HG02970 (cell line): ENCODE measurements around the gene RHCE.
"Not testable (repeated sequence)": the region's sequence is repeated elsewhere in the genome, so short reads cannot be mapped to it uniquely, and the experiment has no call there.

Source experiments
- ATAC-seq: cut with Tn5 transposase; IDR thresholded peaks from one replicate; pipeline ENCODE4 v1.9.1; 2021; ENCODE audit warnings: mild to moderate bottlenecking, moderate library complexity, moderate number of reproducible peaks; ENCODE audit not compliant: unreplicated experiment, low FRiP score

RHCE gene

DNA sequence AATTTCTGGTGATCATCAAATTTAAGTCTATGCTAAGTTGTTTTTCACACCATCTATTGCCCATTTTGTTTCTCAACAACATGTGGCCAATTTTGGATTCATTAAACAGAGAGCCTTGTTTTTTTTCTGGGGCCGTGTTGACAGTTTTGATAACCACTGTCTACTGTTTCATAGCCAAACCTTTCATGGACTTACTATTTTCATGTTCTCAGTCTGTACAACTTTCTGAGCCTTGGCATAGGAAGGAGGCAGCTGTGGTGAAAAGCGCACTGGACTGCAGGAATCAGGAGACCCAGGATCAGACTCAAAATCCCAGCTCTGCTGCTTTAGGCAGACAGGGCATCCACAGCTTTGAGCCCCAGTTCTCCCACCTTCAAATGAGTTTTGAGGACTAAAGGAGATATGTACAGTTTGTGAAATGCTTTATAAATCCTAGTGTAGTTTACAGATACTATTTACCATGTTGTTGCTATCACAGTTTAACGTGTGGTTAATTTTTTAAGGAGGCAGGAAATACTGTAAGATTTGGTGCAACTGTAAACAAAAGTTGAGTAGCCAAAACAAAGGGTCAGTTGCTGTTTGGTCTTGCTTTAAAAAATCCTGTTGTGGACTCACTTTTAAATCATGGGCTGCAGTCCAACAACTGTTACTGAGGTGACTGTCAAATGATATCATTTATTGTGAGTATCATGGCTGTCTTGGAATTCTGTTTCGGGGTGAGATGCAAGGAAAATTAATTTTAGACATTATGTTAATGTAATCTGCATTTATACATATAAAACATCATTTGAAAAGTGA is 13.0 kb upstream of the RHCE start:
- no peak for ATAC-seq

DNA sequence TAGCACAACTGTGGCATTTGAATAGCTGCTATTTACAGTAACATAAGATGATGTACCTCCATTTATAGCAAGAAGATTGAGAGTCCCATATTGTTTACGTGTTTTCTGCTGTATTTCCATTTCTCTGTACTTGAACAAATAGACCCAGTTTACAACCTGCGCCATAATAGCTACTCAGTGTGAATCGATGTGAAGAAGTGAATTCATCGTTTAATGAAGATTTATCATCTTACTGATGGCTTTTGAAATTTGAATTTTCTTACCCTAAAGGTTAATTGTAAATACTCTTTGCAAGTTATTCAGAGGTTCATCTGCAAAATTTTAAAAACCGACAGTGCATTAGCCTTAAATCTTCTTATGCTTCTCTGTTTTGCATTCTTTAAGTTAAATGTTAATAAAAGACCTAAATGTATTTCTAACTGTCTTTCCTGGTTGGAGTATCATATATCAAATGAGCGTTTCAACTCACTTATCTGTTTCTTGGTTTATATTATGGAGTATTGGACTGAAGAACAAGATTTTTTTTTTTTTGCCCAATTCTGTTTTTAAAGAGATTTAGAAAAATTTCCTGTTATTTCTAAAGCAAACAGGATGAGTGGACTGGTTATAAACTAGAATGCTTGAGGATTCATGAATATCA is 12.2 kb upstream of the RHCE start:
- no peak for ATAC-seq

DNA sequence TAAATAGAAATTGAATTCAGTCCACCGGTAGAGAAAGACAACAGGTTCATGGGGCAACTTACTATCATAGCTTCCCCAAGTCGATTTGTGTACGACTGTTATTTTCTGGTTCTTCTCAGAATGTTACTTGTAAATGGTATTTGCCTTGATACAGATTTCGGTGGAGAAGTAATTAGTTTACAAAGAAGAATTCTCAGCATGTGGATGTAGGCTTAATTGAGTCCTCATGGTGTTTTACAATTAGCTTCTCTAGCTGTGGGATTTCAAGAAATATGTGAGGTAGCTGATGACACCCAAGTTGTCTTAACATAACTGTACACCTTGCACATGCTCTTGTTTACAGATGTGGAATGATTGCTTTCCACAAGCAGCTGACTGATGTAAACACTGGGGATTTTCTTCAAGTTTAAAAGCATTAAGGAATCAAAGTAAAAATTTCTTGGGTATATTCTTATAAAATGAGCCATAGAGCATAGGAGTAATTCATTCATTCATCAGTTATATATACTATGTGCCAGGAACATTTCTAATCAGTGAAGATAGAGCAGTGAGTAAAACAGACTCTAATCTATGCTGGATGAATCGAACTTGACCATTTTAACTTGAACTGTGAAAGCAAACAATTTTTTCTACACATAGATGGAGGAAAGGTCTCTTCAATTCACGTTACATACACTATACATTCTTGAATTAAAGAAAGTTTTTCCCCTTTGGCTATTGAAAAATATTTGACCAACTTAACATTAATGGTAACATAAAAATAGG is 11.5 kb upstream of the RHCE start:
- no peak for ATAC-seq

DNA sequence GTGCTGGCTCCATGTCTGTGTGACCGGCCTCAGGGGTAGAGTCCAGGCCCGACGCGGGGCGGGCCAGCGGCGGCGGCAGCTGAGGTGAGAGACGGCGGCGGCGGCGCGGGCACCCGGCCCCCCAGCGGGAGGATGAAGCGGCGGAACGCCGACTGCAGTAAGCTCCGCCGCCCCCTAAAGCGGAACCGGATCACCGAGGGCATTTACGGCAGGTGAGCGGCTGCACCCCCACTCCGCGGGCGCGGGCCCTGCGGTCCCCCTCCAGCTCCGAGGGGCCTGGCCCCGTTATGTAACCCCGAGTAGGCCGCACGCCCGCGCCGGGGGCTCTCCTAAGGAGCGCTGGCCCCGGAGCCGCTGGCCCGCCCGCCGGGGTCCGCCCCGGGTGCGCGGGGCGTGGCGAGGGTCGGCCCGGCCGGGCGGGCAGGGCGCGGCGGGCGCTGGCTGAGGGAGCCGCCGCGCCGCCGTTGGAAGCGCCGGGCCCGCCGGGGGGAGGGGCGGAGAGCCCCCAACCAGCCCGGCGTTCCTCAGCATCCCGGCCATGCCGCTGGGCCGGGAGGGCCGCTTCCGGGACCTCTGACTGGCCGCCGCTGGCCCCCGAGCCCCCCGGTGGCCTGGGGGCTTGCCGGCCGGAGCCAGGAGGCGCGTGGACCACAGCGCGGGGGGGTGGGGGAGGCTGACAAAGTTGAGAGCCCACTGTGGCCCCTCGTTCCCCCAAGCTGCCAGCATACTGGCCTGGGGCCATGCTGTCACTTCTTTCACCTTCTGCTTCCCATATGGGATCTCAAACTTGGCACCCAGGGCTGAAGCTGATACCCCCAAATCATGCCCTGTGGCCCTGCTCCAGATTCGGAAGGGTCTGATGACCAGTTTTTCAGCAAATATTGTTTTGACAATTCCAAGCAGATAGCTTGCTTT is 10.6 kb upstream of the RHCE start:
- ATAC-seq: peak; percentile 22

DNA sequence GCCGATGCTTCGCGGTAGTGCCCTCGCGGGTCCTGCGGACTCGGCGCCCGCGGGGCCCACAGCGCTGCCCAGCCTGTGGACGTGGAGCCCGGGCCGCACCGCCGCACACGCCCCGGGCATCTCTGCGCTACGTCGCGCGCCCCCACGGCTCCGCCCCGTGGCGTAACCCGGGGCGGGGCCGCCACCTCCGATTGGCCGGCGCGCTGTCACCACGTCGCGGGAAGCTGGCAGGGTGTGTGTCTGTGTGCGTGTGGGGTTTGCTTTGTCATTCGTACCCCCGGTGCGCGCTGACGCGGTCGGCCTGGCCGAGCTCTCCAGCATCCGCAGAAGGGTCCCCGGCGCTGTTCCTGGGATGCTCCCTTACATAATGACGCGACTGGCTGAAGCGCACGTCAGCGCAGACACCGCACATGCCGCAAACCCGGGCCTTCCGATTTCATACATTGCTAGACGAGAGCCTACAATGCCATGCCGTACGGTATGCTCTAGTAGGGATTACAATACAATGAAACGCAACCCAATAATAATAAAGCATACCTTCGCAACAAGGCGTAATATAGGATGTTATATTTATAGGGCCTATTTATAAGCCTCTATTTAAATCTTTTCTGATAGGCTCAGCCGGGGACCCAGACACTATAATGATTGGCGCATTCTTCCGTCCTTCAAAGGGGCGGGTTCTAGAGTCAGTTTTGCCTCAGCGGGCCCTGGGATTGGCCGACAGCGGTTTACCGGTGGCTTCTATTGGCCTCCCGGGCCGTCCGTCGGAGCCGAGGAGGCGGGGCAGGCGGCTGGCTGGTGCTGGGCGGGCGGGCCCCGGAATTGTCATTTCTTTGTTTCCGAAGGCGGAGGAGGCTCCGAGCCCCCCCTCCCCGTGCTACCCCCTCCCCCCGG is 9.7 kb upstream of the RHCE start, which contains the start of gene MACO1:
MACO1 (plus strand) TSS at position 825 of the 894 bp plus-strand sequence. CDS start 202 bp downstream, outside the sequence.
- peak; percentile 84 for ATAC-seq

DNA sequence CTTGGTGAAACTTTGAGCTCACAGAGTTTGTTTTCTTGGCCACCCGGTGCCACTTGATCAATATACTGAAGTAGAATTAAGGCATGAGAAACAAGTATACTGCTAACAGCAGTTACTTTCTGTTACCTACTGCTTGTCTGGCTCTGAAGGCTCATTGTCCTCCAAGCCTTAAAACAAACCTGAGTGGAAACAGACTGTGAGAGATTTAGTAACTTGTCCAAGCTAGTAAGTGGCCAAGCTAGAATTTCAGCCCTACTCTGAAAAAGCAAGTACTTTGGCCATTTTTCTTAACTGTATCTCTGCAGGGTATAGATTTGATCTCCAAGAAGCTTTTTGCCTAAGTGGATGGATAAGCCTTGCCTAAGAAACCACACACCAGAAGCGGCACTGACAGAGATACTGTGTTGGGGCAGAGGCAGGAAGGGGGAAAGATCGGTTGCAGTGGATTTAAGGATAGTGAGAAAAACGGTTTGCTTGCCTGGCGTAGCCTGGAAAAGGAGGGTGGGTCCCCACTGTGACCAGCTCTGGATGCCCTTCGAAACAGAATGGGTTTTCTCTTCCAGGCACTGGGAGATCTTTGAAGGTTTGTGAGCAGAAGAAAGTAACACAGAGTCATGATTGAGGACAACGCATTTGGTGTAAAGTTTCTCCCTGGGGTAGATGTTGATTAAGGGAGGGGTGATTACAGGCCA is 8.0 kb upstream of the RHCE start:
- ATAC-seq: no peak

DNA sequence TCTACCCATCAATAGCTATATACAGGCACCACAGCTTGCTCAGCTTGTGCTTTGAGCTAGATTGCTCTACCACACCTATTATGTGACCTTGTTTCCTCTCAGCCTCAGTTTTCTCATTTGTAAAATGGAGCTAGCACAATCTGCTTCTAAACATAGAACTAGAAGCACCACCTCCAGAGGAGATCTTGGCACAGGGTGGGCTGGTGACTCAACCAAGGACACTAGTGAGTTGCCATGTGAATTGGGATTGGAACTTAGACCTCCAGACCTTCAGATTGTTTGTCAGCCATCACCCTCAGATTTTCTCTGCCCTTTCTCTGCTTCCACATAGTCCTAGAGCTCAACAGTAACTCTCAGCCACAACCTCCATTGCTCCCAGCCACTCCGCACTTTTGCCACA is 7.1 kb upstream of the RHCE start:
- ATAC-seq: no peak

DNA sequence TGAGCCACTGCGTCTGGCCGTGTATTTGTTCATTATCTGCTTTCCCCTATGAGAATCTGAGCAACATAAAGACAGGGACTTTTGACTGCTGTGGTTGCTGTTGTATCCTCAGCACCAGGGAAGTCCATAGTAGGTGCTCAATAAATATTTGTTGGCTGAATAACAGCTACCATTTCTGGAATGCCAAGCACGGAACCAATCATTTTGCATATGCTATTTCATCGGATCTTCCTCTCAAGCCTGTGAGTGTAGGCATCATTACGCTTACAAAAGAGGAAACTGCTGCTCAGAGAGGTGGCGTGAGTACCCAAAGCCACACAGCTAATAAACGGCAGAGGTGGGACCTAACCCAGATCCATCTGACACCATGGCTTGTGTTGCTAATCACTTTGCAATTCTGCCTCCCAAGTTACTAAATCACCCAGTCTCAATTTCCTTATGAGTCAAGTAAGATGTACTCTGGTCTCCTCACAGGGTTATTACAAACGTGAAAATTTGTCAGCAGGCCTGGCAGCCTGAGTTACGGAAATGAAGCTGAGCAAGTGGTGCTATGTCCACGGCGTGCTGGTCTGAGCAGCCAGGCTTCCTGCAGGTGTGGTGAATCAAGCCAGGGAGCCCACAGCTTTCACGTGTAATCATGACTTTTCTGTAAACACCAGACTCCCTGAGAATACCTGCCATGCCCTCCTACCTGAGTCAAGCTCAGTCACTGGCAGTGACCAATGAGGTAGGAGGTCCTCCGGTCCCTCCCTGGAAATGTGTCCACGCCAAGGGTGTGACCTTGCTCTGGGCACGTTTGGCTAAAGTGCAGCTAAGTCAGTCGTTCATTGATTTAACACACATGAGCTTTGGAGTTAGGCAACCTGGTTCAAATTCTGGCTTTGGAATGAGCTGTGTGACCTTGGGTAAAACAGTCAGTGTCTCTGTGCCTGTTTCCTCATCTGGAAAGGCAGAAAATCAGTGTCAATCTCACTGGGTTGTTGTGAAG is 4.8 kb upstream of the RHCE start:
- no peak for ATAC-seq

DNA sequence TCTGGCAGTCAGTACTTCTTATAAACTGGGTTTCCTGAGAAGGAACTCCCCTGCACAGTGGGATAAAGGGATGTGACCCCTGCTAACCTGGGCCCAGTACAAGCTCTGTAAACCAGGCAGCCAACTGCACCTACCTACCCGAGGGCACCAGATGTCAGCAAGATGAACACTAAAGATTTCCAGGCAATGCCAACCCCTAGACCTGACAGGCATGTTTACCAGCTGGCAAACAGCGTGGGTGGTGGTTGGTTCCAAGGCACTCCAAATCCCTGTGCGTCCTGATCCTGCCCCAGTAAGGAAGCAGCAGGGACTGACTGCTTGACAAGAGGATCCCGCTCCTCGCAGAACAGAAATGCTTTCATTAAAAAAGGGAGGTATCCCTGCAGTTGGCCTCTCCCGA is 2.6 kb upstream of the RHCE start:
- not testable (repeated sequence) for ATAC-seq

DNA sequence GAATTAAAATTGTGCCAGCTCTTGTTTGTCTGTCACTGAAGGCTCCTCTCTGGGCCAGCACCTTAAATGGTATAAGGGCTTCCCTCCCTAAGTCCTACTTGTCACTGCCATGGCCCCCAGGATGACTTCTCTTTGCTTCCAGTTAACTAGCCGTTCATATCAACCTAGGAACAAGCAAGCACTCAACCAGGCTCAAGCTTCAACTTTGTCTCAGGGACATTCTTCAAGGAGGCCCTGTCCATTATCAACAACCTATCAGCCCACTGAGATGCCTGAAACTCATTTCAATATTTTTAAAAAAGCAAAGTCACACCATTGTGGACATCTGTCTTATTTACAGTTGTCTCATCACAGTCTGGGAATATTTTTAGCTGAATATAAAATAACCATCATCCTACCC is 1.3 kb downstream of the RHCE start:
- ATAC-seq: not testable (repeated sequence)

DNA sequence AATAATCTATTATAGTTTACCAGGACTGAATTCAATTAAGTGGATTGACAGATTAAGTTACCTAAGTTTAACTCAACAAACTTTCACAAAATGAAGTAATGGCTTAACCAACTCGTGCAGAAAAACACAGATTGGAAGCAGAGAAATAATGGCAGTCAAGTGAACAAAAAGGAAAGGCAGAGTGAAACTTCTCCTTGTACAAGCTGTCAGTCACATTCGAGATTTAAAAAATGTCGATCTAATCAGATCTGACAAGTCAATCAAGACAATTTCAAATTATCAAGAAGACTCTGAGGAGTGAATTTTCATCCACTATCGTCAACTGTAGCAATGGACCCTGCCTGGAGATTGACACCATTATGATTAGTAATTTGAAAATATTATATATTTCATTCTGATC is 3.3 kb downstream of the RHCE start:
- ATAC-seq: not testable (repeated sequence)

DNA sequence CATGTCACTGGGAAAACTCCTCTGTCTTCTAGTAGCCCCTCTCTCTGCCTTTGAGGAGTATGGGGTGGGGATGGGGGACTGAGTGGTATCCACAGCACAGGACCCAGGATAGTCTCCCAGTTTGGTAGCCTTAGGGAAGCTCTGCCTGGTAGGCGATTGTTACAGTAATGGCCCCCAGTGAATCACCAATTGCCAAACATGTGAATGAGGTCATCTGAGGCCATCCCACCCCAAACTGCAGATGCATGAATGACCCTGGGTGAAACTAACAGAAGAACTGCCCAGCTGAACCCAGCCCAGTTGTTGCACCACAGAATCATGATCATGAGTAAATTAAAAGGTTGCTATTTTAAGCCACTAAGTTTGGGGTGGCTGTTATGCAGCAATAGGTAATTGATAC is 6.0 kb downstream of the RHCE start:
- ATAC-seq: not testable (repeated sequence)

DNA sequence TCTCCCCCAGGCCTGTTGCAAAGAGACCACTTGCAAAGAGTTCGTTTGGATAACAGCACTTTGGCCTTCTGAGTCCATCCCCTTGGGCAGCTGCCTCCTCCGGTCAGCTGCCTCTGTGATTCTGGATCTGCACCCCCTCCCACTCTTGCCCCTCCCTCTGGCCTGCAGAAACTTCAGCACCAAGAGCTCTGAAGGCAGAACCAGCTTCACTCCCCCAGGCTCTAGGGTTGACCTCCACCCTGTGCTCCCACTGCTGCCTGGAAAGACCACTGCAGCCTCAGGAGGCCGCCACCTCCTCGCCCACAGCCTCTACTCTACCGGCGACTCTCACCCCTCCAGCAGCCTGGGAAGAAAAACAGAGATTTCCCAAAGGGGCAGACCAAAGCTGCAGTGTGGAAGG is 6.5 kb downstream of the RHCE start:
- not testable (repeated sequence) for ATAC-seq

DNA sequence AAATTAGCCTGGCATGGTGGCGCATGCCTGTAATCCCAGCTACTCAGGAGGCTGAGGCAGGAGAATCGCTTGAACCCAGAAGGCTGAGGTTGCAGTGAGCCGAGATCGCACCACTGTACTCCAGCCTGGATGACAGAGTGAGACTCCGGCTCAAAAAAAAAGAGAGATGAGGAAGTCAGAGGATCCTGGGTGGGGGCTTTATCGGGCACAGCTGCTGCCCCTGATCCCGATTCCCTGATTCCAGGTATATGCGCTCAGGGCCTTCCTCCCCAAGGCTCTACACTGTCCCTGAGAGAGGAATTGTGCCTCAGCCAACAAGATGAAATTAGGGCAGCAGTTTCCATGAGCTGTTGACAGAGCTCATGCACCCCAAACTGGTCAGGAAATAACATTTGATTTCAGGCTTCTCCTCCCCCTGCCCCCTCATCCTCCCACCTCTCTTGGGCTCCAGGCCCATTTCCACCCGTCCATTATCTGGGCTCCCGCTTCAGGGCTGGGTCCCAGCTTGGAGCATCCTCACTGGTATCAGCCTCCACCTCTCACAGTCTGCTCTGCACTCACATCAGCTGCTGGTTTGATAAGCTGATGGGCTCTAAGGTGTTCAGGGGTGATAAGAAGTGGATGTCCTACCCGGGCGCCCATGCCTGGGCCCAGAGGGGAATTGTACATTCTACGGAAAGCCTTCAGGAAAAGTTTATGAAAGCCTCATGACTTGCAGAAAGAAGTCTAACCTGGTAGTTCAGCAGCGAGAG is 7.6 kb downstream of the RHCE start:
- ATAC-seq: not testable (repeated sequence)

DNA sequence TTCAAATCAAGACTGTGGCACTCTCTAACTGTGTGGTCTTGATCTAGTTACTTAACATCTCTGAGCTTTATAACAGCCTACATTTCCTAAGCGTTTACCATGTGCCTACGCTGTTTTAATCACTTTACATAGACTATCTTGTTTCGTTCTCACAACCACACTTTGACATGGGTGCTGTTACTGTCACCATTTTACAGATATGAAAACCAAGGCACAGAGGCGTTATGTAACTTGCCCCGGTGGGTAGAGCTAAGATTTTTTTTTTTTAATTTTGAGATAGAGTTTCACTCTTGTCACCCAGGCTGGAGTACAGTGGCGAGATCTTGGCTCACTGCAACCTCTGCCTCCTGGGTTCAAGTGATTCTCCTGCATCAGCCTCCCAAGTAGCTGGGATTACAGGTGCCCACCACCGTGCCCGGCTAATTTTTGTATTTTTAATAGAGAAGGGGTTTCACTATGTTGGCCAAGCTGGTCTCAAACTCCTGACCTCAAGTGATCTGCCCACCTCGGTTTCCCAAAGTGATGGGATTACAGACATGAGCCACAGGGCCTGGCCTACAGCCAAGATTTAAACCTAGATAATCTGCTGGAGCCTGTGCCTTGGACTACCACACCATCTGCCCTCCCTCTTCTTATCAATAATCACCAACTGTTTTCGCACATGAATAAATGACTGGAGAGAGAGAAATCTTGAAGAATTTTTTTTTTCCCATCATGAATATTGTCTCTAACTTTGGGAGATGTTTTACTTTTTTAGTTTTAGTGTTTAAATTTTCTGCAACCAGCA is 10.8 kb downstream of the RHCE start:
- not testable (repeated sequence) for ATAC-seq

DNA sequence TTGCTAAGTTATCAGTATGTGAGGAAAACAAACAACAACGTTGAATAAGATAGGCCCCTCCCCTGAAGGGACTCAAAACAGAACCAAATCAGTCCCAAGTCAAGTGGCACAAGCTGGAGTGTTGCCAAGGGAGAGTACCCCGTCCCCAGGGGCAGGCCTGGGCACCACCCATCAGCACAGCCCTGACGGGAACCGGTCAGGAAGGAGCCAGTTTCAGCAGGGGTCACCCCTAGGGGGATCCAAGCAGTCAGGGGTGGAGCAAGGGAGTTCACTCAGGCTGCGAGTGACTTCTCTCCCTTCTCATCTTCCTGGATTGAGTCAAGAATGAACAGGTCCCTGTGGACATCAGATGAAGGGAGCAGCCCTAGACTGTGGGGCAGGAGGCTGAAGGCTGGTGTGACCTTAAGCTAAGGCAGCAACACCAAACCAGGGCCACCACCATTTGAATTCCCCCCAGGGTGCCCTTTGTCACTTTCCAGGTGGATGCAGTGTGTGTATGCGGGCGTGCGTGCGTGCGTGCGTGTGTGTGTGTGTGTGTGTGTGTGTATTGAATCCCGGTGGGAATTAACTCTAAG is 14.8 kb downstream of the RHCE start:
- ATAC-seq: not testable (repeated sequence)
